ENCODE measurements around the gene LRRC25. TPM values are rescaled to one million over a fixed set of nuclear protein-coding genes. Genes with fewer than 3 reads are reported as not detected.

The LRRC25 gene
- total and polyA plus RNA-seq, 2 of the 4 experiments (the other 2 are of a cell fraction), result 0.03 TPM; not detected in 1

DNA sequence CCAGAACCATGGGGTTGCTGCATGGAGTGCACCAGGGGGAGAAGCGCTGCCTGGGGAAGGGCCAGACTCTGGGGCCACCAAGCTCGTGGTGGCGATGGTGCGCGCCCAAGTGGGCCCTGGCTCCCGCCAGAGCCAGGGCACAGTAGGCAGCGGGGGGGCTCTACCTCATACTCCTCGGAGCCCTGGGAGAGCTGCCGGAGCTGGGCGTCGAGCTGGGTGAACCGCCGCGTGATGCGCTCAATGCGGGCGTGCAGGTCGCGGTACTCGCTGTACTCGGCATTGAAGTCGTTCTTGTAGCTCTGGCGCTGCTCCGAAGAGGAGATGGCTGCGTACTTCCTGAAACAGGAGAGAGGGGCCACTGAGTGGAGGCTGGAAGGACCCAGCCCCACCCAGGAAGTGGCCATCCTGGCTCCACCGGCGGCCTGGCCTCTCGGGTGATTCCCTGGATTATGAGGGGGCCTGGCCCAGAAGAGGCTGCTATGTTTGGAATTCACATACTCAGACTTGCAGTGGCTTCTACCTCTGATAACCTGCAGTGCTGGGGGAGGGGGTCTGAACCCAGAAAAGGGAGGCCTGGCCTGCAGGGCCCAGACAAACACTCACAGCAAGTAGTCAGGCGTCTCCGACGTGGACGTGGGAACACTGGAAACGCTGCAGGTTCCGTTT lies 48.9 kb upstream of the LRRC25 start:
- Histone ChIP-seq H4K8ac (ENCODE audit: low read depth in 2 of 2, low read length in 2 of 2) (no peak overlapping the region), H3K4me2 (ENCODE audit: low read depth, low read length) (no peak overlapping the region), H3K9me1 (ENCODE audit: insufficient read depth, low read length) (peaks cover 9% of the 10 kb centered on the region; the same call in 1 of the 2 replicates), H3K9me3 (ENCODE audit: control insufficient read depth, insufficient read depth, low read length) (no peaks in the 10 kb centered on the region), H3K14ac (replicated peaks; ENCODE audit: low read depth, low read length) (no peak overlapping the region), H3K4me1 (ENCODE audit: control insufficient read depth, insufficient read depth, low read length) (peaks cover 2% of the 10 kb centered on the region), H3K79me1 (ENCODE audit: low read depth in 1 of 2, low read length in 2 of 2) (peaks cover 15 to 58% of the 10 kb centered on the region in 2 experiments), H3K4ac (ENCODE audit: low read depth, low read length) (no peak overlapping the region), H3K56ac (ENCODE audit: extremely low read depth, insufficient read depth, low read length) (no peak overlapping the region), H2AFZ (replicated peaks; ENCODE audit: low read length, poor library complexity) (no peak overlapping the region), H2BK120ac (ENCODE audit: low read depth, low read length) (no peak overlapping the region), H2AK5ac (ENCODE audit: low read depth, low read length) (no peak overlapping the region), H3K18ac (ENCODE audit: low read depth, low read length) (no peak overlapping the region), H3K4me3 (ENCODE audit: insufficient read depth, low read depth, low read length) (no peak overlapping the region), H3K36me3 (ENCODE audit: control insufficient read depth, insufficient read depth, low read length) (peaks cover 65% of the 10 kb centered on the region), H3K27me3 (ENCODE audit: control insufficient read depth, insufficient read depth, low read length) (no peaks in the 10 kb centered on the region), H4K5ac (ENCODE audit: low read depth, low read length) (no peak overlapping the region), H4K20me1 (ENCODE audit: insufficient read depth, low read length) (peaks cover 49% of the 10 kb centered on the region), H2BK20ac (ENCODE audit: low read depth, low read length) (no peak overlapping the region), H4K91ac (ENCODE audit: insufficient read depth, low read depth, low read length) (no peak overlapping the region), H2BK15ac (ENCODE audit: low read depth, low read length) (no peak overlapping the region), H3K27ac (ENCODE audit: insufficient read depth, low read length) (no peak overlapping the region), H3K23ac (ENCODE audit: low read depth, low read length) (no peak overlapping the region), H2BK5ac (ENCODE audit: low read depth, low read length, poor library complexity, severe bottlenecking) (no peak overlapping the region), H2AK9ac (replicated peaks; ENCODE audit: low read depth, low read length, poor library complexity) (no peak overlapping the region), H3K9ac (ENCODE audit: low read depth, low read length) (no peak overlapping the region)
- TF ChIP-seq MAFK (IDR thresholded peaks at IDR 0.05; ENCODE audit: low read depth, low read length) (no peak), FOS (IDR thresholded peaks at IDR 0.05; ENCODE audit: low read depth, low read length) (no peak), NFE2L2 (IDR thresholded peaks at IDR 0.05; ENCODE audit: low read depth, low read length) (no peak)
- POLR2A ChIA-PET (ENCODE audit: unreplicated experiment), result no interaction called here
- ATAC-seq (ENCODE audit: low read depth), result no peak
- WGBS, 2 experiments (ENCODE audit: extremely low coverage in 2 of 2, insufficient read length in 1 of 2), result 91% methylated on average over 29 of the region's 34 CpGs; no CpG with 5 or more reads in 1 of the 2 experiments
- CTCF ChIA-PET, result no interaction called here
- DNase-seq, result no peak
- in situ Hi-C loops (cut with MboI; ENCODE audit: low sequenced_read_pairs), result no loop called here
- intact Hi-C loops (cut with micrococcal nuclease), result no loop called here
- BruUV-seq (replicated peaks), result no TSS peak
- dilution Hi-C loops (cut with HindIII; ENCODE audit: low sequenced_read_pairs, unreplicated experiment), result no loop called here
